Erythroblast (primary cell): ENCODE data around the gene ETV7.

ENCODE experiments used
- DNase-seq, 2 experiments: peaks; one replicate each; lab custom pipeline; 2025; lab: John Stamatoyannopoulos, UW
- GATA1 ChIP-seq: IDR thresholded peaks from 2 replicates; pipeline ENCODE4 v1.6.1; 2011; ENCODE audit warnings: low read depth, mild to moderate bottlenecking, control low read depth, low read length, moderate library complexity
- POLR2A ChIP-seq: IDR thresholded peaks from 2 replicates; pipeline ENCODE4 v1.6.1; 2011; ENCODE audit warnings: mild to moderate bottlenecking, low read length

ETV7 gene

GRCh38 chr6:36324191-36324590 is 63.3 kb downstream of the ETV7 start:
- TF ChIP-seq GATA1 (no peak), POLR2A (no peak)
- DNase-seq: no peak

- no peak for DNase-seq
- TF ChIP-seq GATA1 (no peak), POLR2A (no peak)
Observed at GRCh38 chr6:36323062-36323461, 64.4 kb downstream of the ETV7 start.

- no peak for DNase-seq
- TF ChIP-seq POLR2A: no peak
- no peak for TF ChIP-seq GATA1
Observed at GRCh38 chr6:36322591-36322990, 64.9 kb downstream of the ETV7 start.

GRCh38 chr6:36320475-36320874 is 67.0 kb downstream of the ETV7 start:
- TF ChIP-seq GATA1 (no peak), POLR2A (no peak)
- no peak for DNase-seq

GRCh38 chr6:36319821-36320220 is 67.6 kb downstream of the ETV7 start:
- no peak for TF ChIP-seq GATA1
- DNase-seq: no peak

GRCh38 chr6:36319436-36319762 is 68.1 kb downstream of the ETV7 start:
- DNase-seq: no peak
- no peak for TF ChIP-seq GATA1

- DNase-seq: no peak
- TF ChIP-seq POLR2A: no peak
- no peak for TF ChIP-seq GATA1
Observed at GRCh38 chr6:36318690-36319435, 68.6 kb downstream of the ETV7 start.

GRCh38 chr6:36317623-36318022 is 69.8 kb downstream of the ETV7 start:
- no peak for DNase-seq
- TF ChIP-seq POLR2A: no peak
- no peak for TF ChIP-seq GATA1
